GM21619 (cell line): Measurements from ENCODE around the gene FUNDC2.
"Not testable (repeated sequence)": the region's sequence is repeated elsewhere in the genome, so short reads cannot be mapped to it uniquely, and the experiment has no call there.

Experiments
- ATAC-seq: cut with Tn5 transposase; IDR thresholded peaks from one replicate; pipeline ENCODE4 v1.9.1; 2021; ENCODE audit not compliant: unreplicated experiment

FUNDC2 gene

GRCh38 chrX:155026727-155027508 is at the start of gene FUNDC2:
Gene FUNDC2, plus strand, starts transcription at chrX:155026844. Its CDS starts 95 bp downstream, at chrX:155026939.
- ATAC-seq = peak; percentile 83

- ATAC-seq = no peak
These were observed 47.0 kb upstream of the FUNDC2 start for GRCh38 chrX:154979629-154980028.

- peak; percentile 98 for ATAC-seq
These were observed 46.1 kb upstream of the FUNDC2 start for GRCh38 chrX:154980330-154981115.

- no peak for ATAC-seq
These were observed 45.6 kb upstream of the FUNDC2 start for GRCh38 chrX:154981116-154981411.

- ATAC-seq = no peak
These were observed 39.6 kb upstream of the FUNDC2 start for GRCh38 chrX:154986826-154987575.

- ATAC-seq = no peak
These were observed 38.7 kb upstream of the FUNDC2 start for GRCh38 chrX:154987940-154988339.

- no peak for ATAC-seq
These were observed 37.9 kb upstream of the FUNDC2 start for GRCh38 chrX:154988719-154989118.

- peak; percentile 53 for ATAC-seq
These were observed 36.1 kb upstream of the FUNDC2 start for GRCh38 chrX:154990496-154990895.

- ATAC-seq = peak; percentile 67
These were observed 35.6 kb upstream of the FUNDC2 start for GRCh38 chrX:154991039-154991438.

GRCh38 chrX:154991476-154991875 is 35.2 kb upstream of the FUNDC2 start:
- no peak for ATAC-seq

- ATAC-seq = no peak
These were observed 28.3 kb upstream of the FUNDC2 start for GRCh38 chrX:154998204-154998880.

- ATAC-seq = no peak
These were observed 25.8 kb upstream of the FUNDC2 start for GRCh38 chrX:155000841-155001240.

- no peak for ATAC-seq
These were observed 24.8 kb upstream of the FUNDC2 start for GRCh38 chrX:155001873-155002272.

GRCh38 chrX:155005190-155005589 is 21.5 kb upstream of the FUNDC2 start:
- no peak for ATAC-seq

GRCh38 chrX:155006379-155006778 is 20.3 kb upstream of the FUNDC2 start:
- not testable (repeated sequence) for ATAC-seq

GRCh38 chrX:155006913-155007671 is 19.6 kb upstream of the FUNDC2 start:
- not testable (repeated sequence) for ATAC-seq

- not testable (repeated sequence) for ATAC-seq
These were observed 18.1 kb upstream of the FUNDC2 start for GRCh38 chrX:155008578-155008977.

GRCh38 chrX:155009994-155010472 is 16.6 kb upstream of the FUNDC2 start:
- ATAC-seq = no peak

GRCh38 chrX:155020591-155020990 is 6.1 kb upstream of the FUNDC2 start:
- ATAC-seq = no peak

GRCh38 chrX:155022585-155022984 is 4.1 kb upstream of the FUNDC2 start, which contains the start of gene F8:
Gene F8, minus strand, starts transcription at chrX:155022723. Its CDS starts 171 bp downstream, at chrX:155022552.
- no peak for ATAC-seq
